GM23338 (cell line): ENCODE data around the gene LTB. TPM values are rescaled to one million over a fixed set of nuclear protein-coding genes. Genes with fewer than 3 reads are reported as not detected.
A peak's percentile ranks its signal among the peaks of the same experiment; 100 is the strongest.

ENCODE experiments used
- ATAC-seq: fragments of 200-7000 bp; cut with Tn5 transposase; 3 replicates; pipeline ENCODE4 v1.9.1; 2020
- DNase-seq: peaks from one replicate; pipeline ENCODE4 v3.0.0-alpha.2; 2015; ENCODE audit warnings: low spot score
- H2AFZ ChIP-seq: fragments of 200-600 bp; sonication (generic); 2 replicates; pipeline ENCODE4 v1.8.0; 2016; ENCODE audit warnings: antibody characterized with exemption, mild to moderate bottlenecking, moderate library complexity
- H3F3A ChIP-seq: fragments of 200-600 bp; sonication (generic); replicated peaks from 2 replicates; pipeline ENCODE4 v1.8.0; 2017; ENCODE audit warnings: antibody characterized with exemption, mixed run types, low read depth
- H3K27ac ChIP-seq: fragments of 200-600 bp; sonication (generic); 2 replicates; pipeline ENCODE4 v1.6.1; 2016; ENCODE audit warnings: low read depth
- H3K27me3 ChIP-seq: fragments of 200-600 bp; sonication (generic); 2 replicates; pipeline ENCODE4 v1.8.0; 2016; ENCODE audit warnings: mild to moderate bottlenecking, mixed run types, moderate library complexity; ENCODE audit not compliant: insufficient read depth
- H3K36me3 ChIP-seq: fragments of 200-600 bp; sonication (generic); 2 replicates; pipeline ENCODE4 v1.8.0; 2016; ENCODE audit warnings: mild to moderate bottlenecking; ENCODE audit not compliant: insufficient read depth
- H3K4me1 ChIP-seq: fragments of 200-600 bp; sonication (generic); 2 replicates; pipeline ENCODE4 v1.8.0; 2016; ENCODE audit warnings: mild to moderate bottlenecking, moderate library complexity; ENCODE audit not compliant: insufficient read depth
- H3K4me2 ChIP-seq: fragments of 200-600 bp; sonication (generic); 2 replicates; pipeline ENCODE4 v1.7.1; 2017; ENCODE audit warnings: mixed run types
- H3K4me3 ChIP-seq: fragments of 200-600 bp; sonication (generic); 2 replicates; pipeline ENCODE4 v1.6.1; 2016; ENCODE audit warnings: mixed run types
- H3K79me2 ChIP-seq: fragments of 200-600 bp; sonication (generic); replicated peaks from 2 replicates; pipeline ENCODE4 v1.8.0; 2017; ENCODE audit warnings: mild to moderate bottlenecking; ENCODE audit not compliant: insufficient read depth
- H3K9me2 ChIP-seq: fragments of 200-600 bp; sonication (generic); 2 replicates; pipeline ENCODE4 v1.8.0; 2017; ENCODE audit not compliant: insufficient read depth
- H4K20me1 ChIP-seq: fragments of 200-600 bp; sonication (generic); replicated peaks from 2 replicates; pipeline ENCODE4 v1.8.0; 2017; ENCODE audit warnings: mild to moderate bottlenecking; ENCODE audit not compliant: insufficient read depth
- H3K27ac Mint-ChIP-seq: 2 replicates; pipeline ENCODE4 v1.8.0; 2020; ENCODE audit warnings: inconsistent platforms, mild to moderate bottlenecking, moderate library complexity, mixed read lengths
- H3K27me3 Mint-ChIP-seq: 3 replicates; pipeline ENCODE4 v1.8.0; 2022; ENCODE audit warnings: low read depth, mild to moderate bottlenecking, moderate library complexity, mixed read lengths, inconsistent platforms; ENCODE audit not compliant: insufficient read depth, poor library complexity
- H3K36me3 Mint-ChIP-seq: 3 replicates; pipeline ENCODE4 v1.8.0; 2021; ENCODE audit warnings: low read depth, mild to moderate bottlenecking, inconsistent platforms, moderate library complexity, mixed read lengths
- H3K4me1 Mint-ChIP-seq: 3 replicates; pipeline ENCODE4 v1.8.0; 2020; ENCODE audit warnings: mild to moderate bottlenecking, inconsistent platforms, mixed read lengths
- H3K4me3 Mint-ChIP-seq: 3 replicates; pipeline ENCODE4 v1.8.0; 2021; ENCODE audit warnings: moderate library complexity, mild to moderate bottlenecking, inconsistent platforms, mixed read lengths
- H3K9me3 Mint-ChIP-seq: 3 replicates; pipeline ENCODE4 v1.8.0; 2020; ENCODE audit warnings: moderate library complexity, mild to moderate bottlenecking, inconsistent platforms, mixed read lengths
- CREB1 ChIP-seq: fragments of 250-450 bp; sonication (Bioruptor Pico); IDR thresholded peaks from 2 replicates; pipeline ENCODE4 v1.5.0; 2020; ENCODE audit warnings: low read depth, mild to moderate bottlenecking, moderate library complexity
- EZH2 ChIP-seq: fragments of 200-600 bp; sonication (generic); IDR thresholded peaks from one replicate; pipeline ENCODE4 v1.8.0; 2017; ENCODE audit warnings: antibody characterized with exemption, mild to moderate bottlenecking, low read depth; ENCODE audit not compliant: unreplicated experiment
- EZH2phosphoT487 ChIP-seq: fragments of 200-600 bp; sonication (generic); IDR thresholded peaks from one replicate; pipeline ENCODE4 v1.8.1; 2018; ENCODE audit warnings: antibody characterized with exemption; ENCODE audit not compliant: unreplicated experiment
- JUNB ChIP-seq: IDR thresholded peaks from one replicate; pipeline ENCODE4 v1.6.1; 2016; ENCODE audit warnings: antibody characterized with exemption; ENCODE audit not compliant: unreplicated experiment
- NANOG ChIP-seq: IDR thresholded peaks from 2 replicates; pipeline ENCODE4 v1.6.1; 2016; ENCODE audit warnings: antibody characterized with exemption, borderline replicate concordance
- STAT1 ChIP-seq: IDR thresholded peaks from one replicate; pipeline ENCODE4 v1.6.1; 2016; ENCODE audit warnings: antibody characterized with exemption; ENCODE audit not compliant: unreplicated experiment
- ZNF114 ChIP-seq: fragments of 250-450 bp; sonication (Bioruptor Pico); IDR thresholded peaks from 2 replicates; pipeline ENCODE4 v1.5.0; 2020; ENCODE audit warnings: mild to moderate bottlenecking, moderate library complexity
- ZNF331 ChIP-seq: fragments of 250-450 bp; sonication (Bioruptor Pico); IDR thresholded peaks from 2 replicates; pipeline ENCODE4 v1.5.0; 2020; ENCODE audit warnings: low read depth, mild to moderate bottlenecking, moderate library complexity
- polyA plus RNA-seq: library from polyadenylated mRNA; unstranded; fragments of >200 nt; fragmentation: Nextera tagmentation; extraction: Ambion mirVana; gene quantifications from 2 replicates; pipeline ENCODE4 v1.2.1, GENCODE V29; 2016
- total RNA-seq: library from RNA; depleted of rRNA; stranded (reverse); fragments of >200 nt; shearing (Covaris generic); gene quantifications from 2 replicates; pipeline ENCODE4 v1.2.3, GENCODE V29; 2014
- TF ChIP-seq, protein P1 (sequence below): IDR thresholded peaks from one replicate; pipeline ENCODE4 v1.6.1; 2018; ENCODE audit warnings: antibody characterized with exemption; ENCODE audit not compliant: unreplicated experiment
- TF ChIP-seq, protein P2 (sequence below): IDR thresholded peaks from 2 replicates; pipeline ENCODE4 v1.6.1; 2016; ENCODE audit warnings: antibody characterized with exemption
- TF ChIP-seq, protein P3 (sequence below), 2 experiments: fragments of 200-600 bp in 1 of 2; sonication (generic) in 1 of 2; conservative IDR thresholded peaks; 2 replicates each; pipeline versions ENCODE4 v1.5.1 to v1.6.1; 2016 to 2017; ENCODE audit warnings: antibody characterized with exemption in 2 of 2, low read depth in 2 of 2, mild to moderate bottlenecking in 2 of 2, moderate library complexity in 1 of 2

Gene LTB
- total and polyA plus RNA-seq, 2 experiments from 2014 or later, result 1.7 TPM; not detected in 1

DNA sequence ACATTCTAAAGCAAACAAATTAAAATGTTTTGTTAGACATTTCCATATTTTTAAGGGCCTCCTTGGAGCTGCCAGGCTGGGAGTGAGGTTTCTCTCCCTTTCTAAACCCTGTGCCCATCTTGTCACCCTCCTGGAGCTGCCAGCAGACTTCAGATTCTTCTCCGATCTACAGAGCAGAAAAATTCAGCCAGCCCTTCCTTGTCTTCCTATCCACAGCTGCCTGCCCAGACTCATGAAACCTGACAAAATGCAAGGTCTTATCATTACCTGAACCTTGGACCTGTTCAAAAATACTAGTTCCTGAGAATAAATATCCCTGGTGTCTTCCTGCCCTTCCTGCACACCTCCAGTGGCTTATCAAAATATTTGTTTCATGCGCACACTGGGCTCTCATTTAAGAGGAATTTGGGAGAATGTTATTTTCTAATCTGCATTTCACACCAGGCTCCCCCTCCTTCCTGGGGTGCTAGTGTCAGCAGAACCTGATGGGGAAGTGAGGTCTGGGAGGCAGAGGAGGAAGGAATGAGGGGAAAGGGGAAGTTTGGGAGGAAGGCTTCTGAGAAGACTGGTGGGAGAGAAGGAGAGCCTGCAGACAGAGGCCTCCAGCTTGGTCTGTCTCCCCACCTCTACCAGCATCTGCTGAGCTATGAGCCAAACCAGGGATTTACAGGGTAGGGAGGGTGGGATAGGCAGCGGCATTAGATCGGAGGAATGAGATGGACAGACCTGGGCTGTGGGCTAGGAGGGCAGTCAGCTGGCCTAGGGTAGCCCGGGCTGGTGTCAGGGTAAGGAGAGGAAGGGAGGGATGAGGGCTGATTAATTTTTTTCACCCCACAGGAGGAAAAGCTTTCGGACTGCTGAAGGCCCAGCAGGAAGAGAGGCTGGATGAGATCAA is 32.7 kb upstream of the LTB start, which contains the start of gene AIF1 (continued):
- TF ChIP-seq, protein P1, sequence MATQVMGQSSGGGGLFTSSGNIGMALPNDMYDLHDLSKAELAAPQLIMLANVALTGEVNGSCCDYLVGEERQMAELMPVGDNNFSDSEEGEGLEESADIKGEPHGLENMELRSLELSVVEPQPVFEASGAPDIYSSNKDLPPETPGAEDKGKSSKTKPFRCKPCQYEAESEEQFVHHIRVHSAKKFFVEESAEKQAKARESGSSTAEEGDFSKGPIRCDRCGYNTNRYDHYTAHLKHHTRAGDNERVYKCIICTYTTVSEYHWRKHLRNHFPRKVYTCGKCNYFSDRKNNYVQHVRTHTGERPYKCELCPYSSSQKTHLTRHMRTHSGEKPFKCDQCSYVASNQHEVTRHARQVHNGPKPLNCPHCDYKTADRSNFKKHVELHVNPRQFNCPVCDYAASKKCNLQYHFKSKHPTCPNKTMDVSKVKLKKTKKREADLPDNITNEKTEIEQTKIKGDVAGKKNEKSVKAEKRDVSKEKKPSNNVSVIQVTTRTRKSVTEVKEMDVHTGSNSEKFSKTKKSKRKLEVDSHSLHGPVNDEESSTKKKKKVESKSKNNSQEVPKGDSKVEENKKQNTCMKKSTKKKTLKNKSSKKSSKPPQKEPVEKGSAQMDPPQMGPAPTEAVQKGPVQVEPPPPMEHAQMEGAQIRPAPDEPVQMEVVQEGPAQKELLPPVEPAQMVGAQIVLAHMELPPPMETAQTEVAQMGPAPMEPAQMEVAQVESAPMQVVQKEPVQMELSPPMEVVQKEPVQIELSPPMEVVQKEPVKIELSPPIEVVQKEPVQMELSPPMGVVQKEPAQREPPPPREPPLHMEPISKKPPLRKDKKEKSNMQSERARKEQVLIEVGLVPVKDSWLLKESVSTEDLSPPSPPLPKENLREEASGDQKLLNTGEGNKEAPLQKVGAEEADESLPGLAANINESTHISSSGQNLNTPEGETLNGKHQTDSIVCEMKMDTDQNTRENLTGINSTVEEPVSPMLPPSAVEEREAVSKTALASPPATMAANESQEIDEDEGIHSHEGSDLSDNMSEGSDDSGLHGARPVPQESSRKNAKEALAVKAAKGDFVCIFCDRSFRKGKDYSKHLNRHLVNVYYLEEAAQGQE, result no peak
- TF ChIP-seq, protein P2, sequence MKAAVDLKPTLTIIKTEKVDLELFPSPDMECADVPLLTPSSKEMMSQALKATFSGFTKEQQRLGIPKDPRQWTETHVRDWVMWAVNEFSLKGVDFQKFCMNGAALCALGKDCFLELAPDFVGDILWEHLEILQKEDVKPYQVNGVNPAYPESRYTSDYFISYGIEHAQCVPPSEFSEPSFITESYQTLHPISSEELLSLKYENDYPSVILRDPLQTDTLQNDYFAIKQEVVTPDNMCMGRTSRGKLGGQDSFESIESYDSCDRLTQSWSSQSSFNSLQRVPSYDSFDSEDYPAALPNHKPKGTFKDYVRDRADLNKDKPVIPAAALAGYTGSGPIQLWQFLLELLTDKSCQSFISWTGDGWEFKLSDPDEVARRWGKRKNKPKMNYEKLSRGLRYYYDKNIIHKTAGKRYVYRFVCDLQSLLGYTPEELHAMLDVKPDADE, result no peak
- TF ChIP-seq EZH2phosphoT487 (no peak), ZNF331 (CRISPR knock-in tag) (no peak), NANOG (no peak), ZNF114 (CRISPR knock-in tag) (no peak), JUNB (no peak), EZH2 (no peak), CREB1 (CRISPR knock-in tag) (no peak)

DNA sequence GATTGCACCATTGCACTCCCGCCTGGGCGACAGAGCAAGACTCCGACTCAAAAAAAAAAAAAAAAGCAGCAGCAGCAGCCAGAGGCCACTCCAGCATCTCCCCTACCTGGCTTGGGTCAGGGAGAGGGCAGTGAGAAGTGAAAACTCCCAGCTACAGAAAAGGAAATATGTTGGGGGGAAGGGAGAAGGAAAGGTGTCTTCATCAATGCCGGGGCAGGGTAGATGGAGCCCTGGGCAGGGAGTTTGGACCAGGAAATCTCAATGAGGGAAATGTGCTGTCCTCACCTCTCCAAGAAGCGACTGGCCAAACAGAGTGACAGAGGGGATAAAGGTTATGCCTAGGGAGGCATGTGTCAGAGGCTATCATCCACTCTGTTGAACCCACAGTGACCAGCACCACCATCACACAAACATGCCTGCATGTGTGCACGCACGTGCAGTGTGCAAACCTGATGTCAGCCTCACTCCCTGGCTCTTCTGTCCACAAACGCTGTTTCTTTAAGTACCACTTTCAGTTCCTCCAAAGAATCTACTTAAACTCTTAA is 31.9 kb upstream of the LTB start:
- H3K27ac Mint-ChIP-seq, result no peak overlapping the region
- Histone ChIP-seq H3K27ac (no peak overlapping the region), H3K4me3 (no peak overlapping the region), H3K4me1 (peaks cover 28% of the 10 kb centered on the region), H2AFZ (peak overlapping the region; percentile 32; the same call in 1 of the 2 replicates), H3K27me3 (no peaks in the 10 kb centered on the region), H3K4me2 (peak overlapping the region; percentile 65; the same call in 1 of the 2 replicates), H3K79me2 (no peaks in the 10 kb centered on the region; the same call in 1 of the 2 replicates), H3K36me3 (no peaks in the 10 kb centered on the region), H3K9me2 (no peaks in the 10 kb centered on the region), H4K20me1 (no peaks in the 10 kb centered on the region), H3F3A (no peaks in the 10 kb centered on the region)
- peaks cover 31% of the 10 kb centered on the region for H3K4me1 Mint-ChIP-seq
- H3K4me3 Mint-ChIP-seq, result no peak overlapping the region; the same call in 2 of the 3 replicates
- ATAC-seq (no peak), DNase-seq (no peak)
- peaks cover 2% of the 10 kb centered on the region; the same call in 1 of the 3 replicates for H3K36me3 Mint-ChIP-seq
- peaks cover 9% of the 10 kb centered on the region for H3K27me3 Mint-ChIP-seq
- no peaks in the 10 kb centered on the region for H3K9me3 Mint-ChIP-seq
- TF ChIP-seq CREB1 (CRISPR knock-in tag) (no peak), STAT1 (no peak), JUNB (no peak), ZNF331 (CRISPR knock-in tag) (no peak), EZH2phosphoT487 (no peak), NANOG (no peak), ZNF114 (CRISPR knock-in tag) (no peak), EZH2 (no peak)
- TF ChIP-seq, protein P1, result no peak
- TF ChIP-seq, protein P2, result no peak
- TF ChIP-seq, protein P3, sequence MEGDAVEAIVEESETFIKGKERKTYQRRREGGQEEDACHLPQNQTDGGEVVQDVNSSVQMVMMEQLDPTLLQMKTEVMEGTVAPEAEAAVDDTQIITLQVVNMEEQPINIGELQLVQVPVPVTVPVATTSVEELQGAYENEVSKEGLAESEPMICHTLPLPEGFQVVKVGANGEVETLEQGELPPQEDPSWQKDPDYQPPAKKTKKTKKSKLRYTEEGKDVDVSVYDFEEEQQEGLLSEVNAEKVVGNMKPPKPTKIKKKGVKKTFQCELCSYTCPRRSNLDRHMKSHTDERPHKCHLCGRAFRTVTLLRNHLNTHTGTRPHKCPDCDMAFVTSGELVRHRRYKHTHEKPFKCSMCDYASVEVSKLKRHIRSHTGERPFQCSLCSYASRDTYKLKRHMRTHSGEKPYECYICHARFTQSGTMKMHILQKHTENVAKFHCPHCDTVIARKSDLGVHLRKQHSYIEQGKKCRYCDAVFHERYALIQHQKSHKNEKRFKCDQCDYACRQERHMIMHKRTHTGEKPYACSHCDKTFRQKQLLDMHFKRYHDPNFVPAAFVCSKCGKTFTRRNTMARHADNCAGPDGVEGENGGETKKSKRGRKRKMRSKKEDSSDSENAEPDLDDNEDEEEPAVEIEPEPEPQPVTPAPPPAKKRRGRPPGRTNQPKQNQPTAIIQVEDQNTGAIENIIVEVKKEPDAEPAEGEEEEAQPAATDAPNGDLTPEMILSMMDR (conservative IDR thresholded peaks at IDR 0.05; ENCODE audit: low read depth in 2 of 2), result no peak
